ENCODE data around the gene PCDHGB7.
"Not testable (repeated sequence)": the region's sequence is repeated elsewhere in the genome, so short reads cannot be mapped to it uniquely, and the experiment has no call there.

GRCh38 chr5:141432308-141432707 is 14.8 kb downstream of the PCDHGB7 start:
- TF ChIP-seq CTCF (optimal IDR thresholded peaks at IDR 0.05 in 1 of 3, IDR thresholded peaks at IDR 0.05 in 1 of 3, conservative IDR thresholded peaks at IDR 0.05 in 1 of 3; ENCODE audit: extremely low read depth in 1 of 3, insufficient read depth in 2 of 3, low read length in 3 of 3); EZH2 (IDR thresholded peaks at IDR 0.05; ENCODE audit: low read length): not testable (repeated sequence)
